SKM-1 (cell line): ENCODE data around the gene HCFC1R1.

Experiments
- DNase-seq: peaks from one replicate; lab custom pipeline; 2025; ENCODE audit not compliant: unreplicated experiment; lab: John Stamatoyannopoulos, UW

Gene HCFC1R1

DNA sequence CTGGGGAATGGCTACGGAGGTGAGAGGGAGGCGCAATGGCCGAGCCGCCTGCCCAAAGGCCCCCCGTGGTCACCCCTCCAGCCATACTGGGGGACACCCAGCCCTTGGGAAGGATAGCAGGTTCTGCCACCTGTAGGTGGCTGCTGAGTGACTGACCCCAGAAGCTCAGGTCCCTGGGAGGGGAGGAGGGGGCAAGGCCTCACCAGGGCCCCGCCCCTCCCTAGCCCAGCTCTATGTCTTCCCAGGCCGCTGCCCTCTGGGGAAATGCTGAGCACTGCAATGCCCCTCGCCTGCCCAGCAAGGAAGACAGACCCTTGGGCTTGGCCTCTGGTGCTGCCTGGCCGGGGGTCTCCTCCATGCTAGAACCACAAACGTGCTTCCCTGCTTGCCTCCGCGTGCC is 22.4 kb downstream of the HCFC1R1 start:
- no peak for DNase-seq

DNA sequence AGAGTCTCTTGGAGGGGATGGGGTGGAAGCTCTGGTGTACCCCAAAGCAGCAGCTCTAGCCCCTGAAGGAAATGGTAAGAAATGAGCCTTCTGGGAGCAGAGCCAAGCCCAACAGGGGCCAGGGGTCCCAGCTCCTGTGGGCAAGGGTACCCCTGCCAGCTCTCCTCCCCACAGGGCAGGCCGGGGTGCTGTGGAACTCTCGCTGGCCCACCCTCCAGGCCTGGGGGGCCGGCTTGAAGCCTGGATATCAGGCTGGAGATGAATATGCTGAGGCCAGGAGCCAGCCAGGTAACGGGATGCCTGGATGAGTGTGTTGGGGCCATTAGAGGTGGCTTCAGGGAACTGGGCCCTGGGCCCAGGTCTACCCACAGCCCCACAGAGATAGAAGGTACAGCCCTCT is 23.2 kb downstream of the HCFC1R1 start:
- DNase-seq = no peak

DNA sequence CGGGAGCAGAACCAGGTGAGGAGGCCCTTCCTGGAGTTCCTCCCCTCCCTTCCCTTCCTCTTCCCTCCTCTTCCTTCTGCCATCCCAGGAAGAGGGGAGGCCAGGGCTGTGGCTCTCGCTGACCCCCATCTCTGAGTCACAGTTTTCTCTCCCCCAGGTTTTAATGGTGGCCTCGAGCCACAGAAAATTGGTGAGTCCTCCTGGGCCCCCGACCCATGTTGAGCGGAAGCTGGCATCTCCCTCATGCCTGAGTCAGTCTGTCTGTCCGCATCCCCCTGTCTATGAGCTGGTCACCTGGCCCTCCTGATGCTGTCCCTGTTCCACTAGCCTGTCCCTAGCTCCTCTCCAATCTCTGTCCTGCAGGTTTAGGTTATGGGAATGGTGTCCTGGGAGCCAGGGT is 23.8 kb downstream of the HCFC1R1 start:
- no peak for DNase-seq

- DNase-seq = no peak
These were observed 27.4 kb downstream of the HCFC1R1 start for GRCh38 chr16:2996298-2996697.

DNA sequence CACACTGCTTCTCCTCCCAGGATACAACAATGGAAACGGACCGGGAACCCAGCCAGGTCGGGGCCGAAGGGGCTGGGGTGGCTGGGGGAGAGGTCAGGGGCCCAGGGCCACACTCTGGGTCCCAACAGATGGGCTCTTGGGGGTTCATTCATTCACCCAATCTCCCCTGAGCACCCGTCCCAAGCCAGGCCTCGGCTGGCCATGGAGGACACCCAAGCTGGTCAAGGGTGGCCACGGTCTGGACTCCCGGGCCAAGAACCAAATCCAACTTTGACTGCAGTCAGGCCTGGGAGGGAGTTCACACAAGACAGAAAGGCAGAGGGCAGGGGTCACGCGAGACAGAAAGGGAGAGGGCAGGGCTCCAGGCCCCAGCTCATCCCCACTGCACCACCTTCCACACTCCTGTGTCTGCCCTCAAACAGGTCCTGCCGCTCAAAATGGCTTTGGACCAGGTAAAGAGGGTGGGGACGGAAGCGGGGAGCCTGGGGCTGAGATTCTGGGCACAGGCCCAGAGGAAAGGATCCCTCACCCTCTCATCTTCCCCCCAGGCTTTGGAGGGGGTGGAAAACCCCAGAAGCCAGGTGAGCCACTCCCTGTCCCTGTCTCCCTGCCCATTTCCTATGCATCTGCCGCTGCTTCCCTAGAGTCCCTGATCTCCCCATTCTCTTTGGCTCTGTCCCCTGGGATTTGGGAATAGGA is 31.2 kb downstream of the HCFC1R1 start:
- DNase-seq = no peak

- DNase-seq = no peak
These were observed 32.0 kb downstream of the HCFC1R1 start for GRCh38 chr16:2991566-2992261.

GRCh38 chr16:2990891-2991290 is 32.9 kb downstream of the HCFC1R1 start:
- DNase-seq = no peak

DNA sequence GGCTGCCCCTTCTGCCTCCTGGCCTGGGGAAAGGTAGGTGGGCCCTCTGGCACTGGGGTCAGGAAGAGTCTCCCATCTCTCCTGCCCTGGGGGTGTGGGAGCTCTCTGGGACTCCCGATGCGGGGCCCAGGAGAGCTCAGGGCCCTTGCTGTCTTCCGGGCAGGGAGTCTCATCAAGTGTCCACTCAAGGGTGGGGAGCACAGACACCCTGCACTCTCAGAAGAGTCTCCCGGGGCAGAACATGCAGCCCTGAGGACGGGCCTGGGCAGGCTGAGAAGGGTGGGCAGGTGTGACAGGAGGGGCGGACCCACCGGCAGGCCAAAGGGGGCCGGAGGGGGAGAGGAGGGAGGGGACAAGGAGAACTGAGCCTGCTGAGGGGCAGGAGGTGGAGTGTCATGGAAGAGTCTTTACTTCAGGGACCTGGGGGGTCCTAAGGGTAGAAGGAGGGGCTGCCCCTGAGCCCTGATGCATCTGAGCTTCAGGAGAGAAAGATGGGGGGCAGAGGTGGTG is 35.1 kb downstream of the HCFC1R1 start:
- DNase-seq = no peak

DNA sequence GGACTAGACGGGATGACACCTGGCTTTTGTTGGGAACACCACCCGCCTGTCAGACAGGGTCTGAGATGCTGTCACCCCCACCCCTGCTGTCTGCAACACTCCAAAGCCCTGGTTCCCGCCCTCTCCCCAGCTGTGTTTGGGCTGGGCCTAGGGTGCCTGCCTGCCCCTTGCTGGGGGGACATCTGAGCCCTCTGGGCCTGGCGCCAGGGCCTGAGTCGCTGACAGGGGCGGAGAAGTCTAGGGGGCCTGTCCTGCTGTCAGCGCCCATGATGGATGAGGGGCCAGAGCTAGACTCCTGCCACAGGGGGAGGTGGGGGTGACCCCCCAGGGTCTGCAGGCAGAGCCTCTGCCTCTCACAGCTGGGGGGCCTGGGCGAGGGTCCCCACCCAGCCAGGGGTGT is 35.9 kb downstream of the HCFC1R1 start:
- no peak for DNase-seq

DNA sequence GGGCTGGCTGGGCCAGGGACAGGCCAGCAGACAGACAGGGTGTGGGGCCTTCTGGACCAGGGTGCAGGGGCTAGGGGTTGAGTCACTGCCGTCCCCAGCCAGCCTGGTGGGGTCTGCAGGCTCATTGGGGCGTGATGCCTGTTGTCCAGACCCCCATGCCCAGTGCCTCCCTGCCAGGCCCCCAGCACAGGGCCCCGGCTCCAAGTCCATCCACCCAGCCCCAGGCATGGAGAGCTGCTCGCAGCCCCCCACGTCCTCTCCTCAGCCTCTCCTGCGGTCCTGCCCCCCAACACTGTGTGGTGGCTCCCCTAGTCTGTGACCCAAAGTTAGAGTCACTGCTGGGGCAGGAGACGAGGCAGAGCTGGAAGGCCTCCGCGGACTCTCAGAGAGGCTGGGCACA is 36.5 kb downstream of the HCFC1R1 start:
- no peak for DNase-seq

GRCh38 chr16:2986623-2987188 is 37.0 kb downstream of the HCFC1R1 start:
- no peak for DNase-seq

GRCh38 chr16:2985893-2986355 is 37.8 kb downstream of the HCFC1R1 start:
- DNase-seq = no peak

DNA sequence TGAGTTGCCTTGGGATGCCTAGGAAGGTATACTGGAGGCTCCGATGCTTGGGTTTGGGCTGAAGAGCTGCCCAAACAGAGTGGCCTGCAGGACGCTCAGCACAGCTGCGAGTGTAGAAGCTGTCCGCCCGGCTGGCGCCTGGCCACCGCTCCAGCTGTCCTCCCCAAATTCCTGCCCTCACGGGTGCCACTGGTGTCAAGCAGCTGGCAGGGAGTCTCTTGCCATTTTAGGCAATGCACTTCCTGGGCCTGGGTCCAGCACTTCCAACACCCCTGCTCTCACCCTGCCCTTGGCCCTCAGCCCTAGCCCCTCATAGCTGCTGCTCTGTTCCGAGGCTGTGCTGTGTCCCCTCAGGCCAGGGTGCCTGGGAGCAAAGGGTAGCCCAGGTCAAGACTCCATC is 38.3 kb downstream of the HCFC1R1 start:
- DNase-seq = no peak

DNA sequence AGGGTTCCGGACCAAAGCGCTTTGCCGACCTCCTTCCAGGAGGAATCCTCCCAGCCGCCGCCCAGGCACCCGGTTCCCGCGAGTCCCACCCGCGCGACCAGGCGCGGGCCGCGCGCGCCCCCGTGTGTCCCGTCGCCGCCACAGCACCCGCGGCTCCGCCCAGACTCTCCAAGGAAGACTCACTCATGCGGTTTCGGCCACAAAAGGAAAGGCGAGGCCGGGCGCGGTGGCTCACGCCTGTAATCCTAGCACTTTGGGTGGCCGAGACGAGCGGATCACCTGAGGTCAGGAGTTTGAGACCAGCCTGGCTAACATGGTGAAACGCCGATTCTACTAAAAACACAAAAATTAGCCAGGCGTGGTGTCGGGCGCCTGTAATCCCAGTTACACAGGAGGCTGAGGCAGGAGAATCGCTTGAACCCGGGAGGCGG is 40.0 kb downstream of the HCFC1R1 start:
- DNase-seq = peak; percentile 58

GRCh38 chr16:2982402-2982801 is 41.3 kb downstream of the HCFC1R1 start:
- DNase-seq = no peak

GRCh38 chr16:2981899-2982250 is 41.9 kb downstream of the HCFC1R1 start:
- no peak for DNase-seq

DNA sequence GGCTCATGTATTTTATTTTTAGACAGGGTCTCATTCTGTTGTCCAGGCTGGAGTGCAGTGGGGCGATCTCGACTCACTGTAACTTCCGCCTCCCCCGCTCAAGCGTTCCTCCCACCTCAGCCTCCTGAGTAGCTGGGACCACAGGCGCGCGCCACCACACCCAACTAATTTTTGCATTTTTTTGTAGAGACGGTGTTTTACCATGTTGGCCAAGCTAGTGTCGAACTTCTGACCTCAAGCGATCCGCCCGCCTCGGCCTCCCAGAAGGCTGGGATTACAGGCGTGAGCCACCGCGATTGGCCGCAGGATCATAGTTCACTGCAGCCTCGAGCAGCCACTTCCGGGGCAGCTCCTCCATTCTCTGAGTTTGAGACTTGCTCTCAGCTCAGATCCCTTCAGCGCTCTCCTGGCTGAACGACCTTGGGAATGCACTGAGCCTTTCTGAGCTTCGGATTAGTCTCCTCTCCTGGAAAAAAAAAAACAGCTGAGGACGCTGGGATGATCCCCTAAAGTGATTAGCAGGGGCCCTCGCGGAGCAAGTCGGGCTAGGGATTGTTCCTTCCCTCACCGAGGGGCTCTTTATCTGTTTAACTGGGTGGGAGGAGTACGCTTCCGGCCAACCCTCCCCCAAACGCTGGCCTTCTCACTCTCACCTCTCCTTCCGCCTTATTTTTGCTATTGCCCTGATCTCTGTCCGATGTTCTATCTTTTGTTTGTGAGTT is 42.4 kb downstream of the HCFC1R1 start:
- DNase-seq = no peak

GRCh38 chr16:2980227-2981176 is 43.2 kb downstream of the HCFC1R1 start, which contains the start of gene PKMYT1:
TSS of gene PKMYT1 (minus strand) at chr16:2980446. CDS start at chr16:2979657, 789 bp downstream.
- DNase-seq = peak; percentile 86

DNA sequence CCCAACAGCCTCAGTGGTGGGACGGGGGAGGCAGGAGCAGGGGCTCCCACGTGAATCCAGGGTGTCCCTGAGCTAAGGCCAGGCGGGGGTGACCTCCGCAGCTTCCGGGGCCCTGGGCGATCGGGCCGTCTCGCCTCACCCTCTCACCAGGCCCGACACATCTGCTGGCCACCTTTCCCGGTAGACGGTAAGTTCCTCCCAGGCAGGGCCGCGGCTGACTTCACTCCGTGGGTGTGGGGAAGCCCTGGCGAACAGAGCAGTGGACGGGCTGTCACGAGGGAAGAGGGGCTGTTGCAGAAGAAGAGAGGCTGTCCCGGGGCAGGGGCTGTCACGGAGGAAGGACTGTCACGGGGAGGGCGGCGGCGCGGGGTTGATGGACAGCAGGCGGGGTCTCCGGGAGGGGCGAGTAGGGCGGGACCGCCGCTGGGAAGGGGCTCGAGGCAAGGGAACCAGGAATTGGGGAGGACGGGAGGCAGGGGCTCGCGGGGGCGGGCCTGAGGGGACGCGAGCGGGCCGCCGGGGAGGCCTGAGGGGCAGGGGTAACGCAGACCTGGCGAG is 44.0 kb downstream of the HCFC1R1 start:
- no peak for DNase-seq

- DNase-seq = no peak
These were observed 46.3 kb downstream of the HCFC1R1 start for GRCh38 chr16:2977440-2977839.
